ENCODE data around the gene SLC25A53.

SLC25A53 gene

GRCh38 chrX:104165894-104166734, 9.3 kb upstream of the SLC25A53 start, which contains the start of gene FAM199X (continued):
- TF ChIP-seq ZBTB1 (tag by site-specific recombination; IDR thresholded peaks at IDR 0.05) = no peak
- TF ChIP-seq ZNF398 (tag by site-specific recombination; IDR thresholded peaks at IDR 0.05) = no peak
- no peak for TF ChIP-seq ZNF19 (tag by site-specific recombination; IDR thresholded peaks at IDR 0.05; ENCODE audit: low read depth)
- no peak for TF ChIP-seq ZNF549 (tag by site-specific recombination; IDR thresholded peaks at IDR 0.05)
- TF ChIP-seq ZNF785 (tag by site-specific recombination; IDR thresholded peaks at IDR 0.05) = no peak; the same call in 1 of the 2 replicates
- no peak for TF ChIP-seq ZNF274 (IDR thresholded peaks at IDR 0.05; ENCODE audit: low read length)
- TF ChIP-seq ZNF274 (tag by site-specific recombination; IDR thresholded peaks at IDR 0.05; ENCODE audit: borderline replicate concordance) = no peak
- no peak for TF ChIP-seq MZF1 (tag by site-specific recombination; IDR thresholded peaks at IDR 0.05; ENCODE audit: borderline replicate concordance)
- no peak for TF ChIP-seq INSM2 (tag by site-specific recombination; IDR thresholded peaks at IDR 0.05)
- TF ChIP-seq ZNF302 (tag by site-specific recombination; IDR thresholded peaks at IDR 0.05; ENCODE audit: low read depth) = no peak
- peak; percentile 76; the same call in 1 of the 2 replicates for TF ChIP-seq ZNF2 (tag by site-specific recombination; IDR thresholded peaks at IDR 0.05)
- TF ChIP-seq ZNF596 (tag by site-specific recombination; IDR thresholded peaks at IDR 0.05) = no peak
- TF ChIP-seq ZNF571 (tag by site-specific recombination; IDR thresholded peaks at IDR 0.05) = no peak
- peak; percentile 57 for TF ChIP-seq PRDM10 (tag by site-specific recombination; IDR thresholded peaks at IDR 0.05)
- TF ChIP-seq ZNF654 (tag by site-specific recombination; IDR thresholded peaks at IDR 0.05; ENCODE audit: low read depth) = no peak
- TF ChIP-seq OVOL3 (tag by site-specific recombination; IDR thresholded peaks at IDR 0.05) = no peak
- peak; percentile 74; the same call in 1 of the 2 replicates for TF ChIP-seq ZBTB48 (tag by site-specific recombination; IDR thresholded peaks at IDR 0.05)
- no peak for TF ChIP-seq ZNF626 (tag by site-specific recombination; IDR thresholded peaks at IDR 0.05)
- TF ChIP-seq ZNF157 (tag by site-specific recombination; IDR thresholded peaks at IDR 0.05) = no peak
- TF ChIP-seq ZSCAN23 (tag by site-specific recombination; IDR thresholded peaks at IDR 0.05) = no peak
- 0 out of 2 replicates have a peak, but pooled peaks have one; percentile 14 for TF ChIP-seq HIC1 (tag by site-specific recombination; IDR thresholded peaks at IDR 0.05)
- TF ChIP-seq BCL11A (tag by site-specific recombination; IDR thresholded peaks at IDR 0.05; ENCODE audit: low read depth) = no peak
- no peak; the same call in 1 of the 2 replicates for TF ChIP-seq ZBTB11 (tag by site-specific recombination; conservative IDR thresholded peaks at IDR 0.05; ENCODE audit: low read depth)
- no peak for TF ChIP-seq ZNF530 (tag by site-specific recombination; IDR thresholded peaks at IDR 0.05; ENCODE audit: low read depth)
- TF ChIP-seq ZNF558 (tag by site-specific recombination; IDR thresholded peaks at IDR 0.05) = no peak
- no peak for TF ChIP-seq HOXD13 (CRISPR knock-in tag; IDR thresholded peaks at IDR 0.05; ENCODE audit: borderline replicate concordance)
- TF ChIP-seq ZNF292 (tag by site-specific recombination; IDR thresholded peaks at IDR 0.05; ENCODE audit: borderline replicate concordance, low read depth) = no peak

Measured in HEK293 (cell line).